ENCODE results near the gene TMEM131. TPM values are rescaled to one million over a fixed set of nuclear protein-coding genes. Genes with fewer than 3 reads are reported as not detected.

TMEM131 gene
- total RNA-seq, 1 donor, result 30.0 TPM

GRCh38 chr2:97948926-97949325, 46.8 kb downstream of the TMEM131 start:
- Histone ChIP-seq H3K27ac (ENCODE audit: low read depth, low read length) (no peak overlapping the region), H3K4me2 (ENCODE audit: insufficient read depth, low read length) (no peak overlapping the region), H3K36me3 (ENCODE audit: insufficient read depth, low read length) (no peaks in the 10 kb centered on the region), H3K27me3 (ENCODE audit: insufficient read depth, low read length) (no peaks in the 10 kb centered on the region), H2AFZ (ENCODE audit: low read length) (no peak overlapping the region), H3K4me1 (ENCODE audit: insufficient read depth, low read length) (peaks cover 25% of the 10 kb centered on the region), H3K79me2 (ENCODE audit: insufficient read depth, low read length) (peaks cover 89% of the 10 kb centered on the region), H3K9me3 (ENCODE audit: low read depth, low read length) (no peaks in the 10 kb centered on the region), H4K20me1 (ENCODE audit: insufficient read depth, low read length) (peaks cover 13% of the 10 kb centered on the region), H3K4me3 (ENCODE audit: insufficient read depth, low read length) (no peak overlapping the region)
- TF ChIP-seq CTCF (IDR thresholded peaks at IDR 0.05; ENCODE audit: extremely low read depth, low read depth, low read length), result no peak
- no peak for DNase-seq (ENCODE audit: insufficient read length, low spot score, missing footprints)

- H3K36me3 ChIP-seq (ENCODE audit: insufficient read depth, low read length), result no peaks in the 10 kb centered on the region
- H3K79me2 ChIP-seq (ENCODE audit: insufficient read depth, low read length), result peaks cover 77% of the 10 kb centered on the region
- H4K20me1 ChIP-seq (ENCODE audit: insufficient read depth, low read length), result peaks cover 10% of the 10 kb centered on the region
- no peak overlapping the region for H3K27ac ChIP-seq (ENCODE audit: low read depth, low read length)
- no peaks in the 10 kb centered on the region for H3K9me3 ChIP-seq (ENCODE audit: low read depth, low read length)
- TF ChIP-seq CTCF (IDR thresholded peaks at IDR 0.05; ENCODE audit: extremely low read depth, low read depth, low read length), result no peak
- H2AFZ ChIP-seq (ENCODE audit: low read length), result no peak overlapping the region
- no peaks in the 10 kb centered on the region for H3K27me3 ChIP-seq (ENCODE audit: insufficient read depth, low read length)
- H3K4me3 ChIP-seq (ENCODE audit: insufficient read depth, low read length), result no peak overlapping the region
- DNase-seq (ENCODE audit: insufficient read length, low spot score, missing footprints), result no peak
- no peak overlapping the region for H3K4me2 ChIP-seq (ENCODE audit: insufficient read depth, low read length)
- peaks cover 15% of the 10 kb centered on the region for H3K4me1 ChIP-seq (ENCODE audit: insufficient read depth, low read length)
Observed at GRCh38 chr2:97945791-97946190, 50.0 kb downstream of the TMEM131 start.

- no peak for TF ChIP-seq CTCF (IDR thresholded peaks at IDR 0.05; ENCODE audit: extremely low read depth, low read depth, low read length)
- Histone ChIP-seq H3K4me3 (ENCODE audit: insufficient read depth, low read length) (no peak overlapping the region), H3K9me3 (ENCODE audit: low read depth, low read length) (no peaks in the 10 kb centered on the region), H2AFZ (ENCODE audit: low read length) (no peak overlapping the region), H4K20me1 (ENCODE audit: insufficient read depth, low read length) (peaks cover 48% of the 10 kb centered on the region), H3K4me1 (ENCODE audit: insufficient read depth, low read length) (peaks cover 28% of the 10 kb centered on the region), H3K27ac (ENCODE audit: low read depth, low read length) (no peak overlapping the region), H3K36me3 (ENCODE audit: insufficient read depth, low read length) (no peaks in the 10 kb centered on the region), H3K4me2 (ENCODE audit: insufficient read depth, low read length) (no peak overlapping the region), H3K79me2 (ENCODE audit: insufficient read depth, low read length) (peaks cover 72% of the 10 kb centered on the region), H3K27me3 (ENCODE audit: insufficient read depth, low read length) (no peaks in the 10 kb centered on the region)
- DNase-seq (ENCODE audit: insufficient read length, low spot score, missing footprints), result no peak
Observed at GRCh38 chr2:97936881-97937280, 58.9 kb downstream of the TMEM131 start.

GRCh38 chr2:97936199-97936598, 59.5 kb downstream of the TMEM131 start:
- Histone ChIP-seq H3K79me2 (ENCODE audit: insufficient read depth, low read length) (peaks cover 74% of the 10 kb centered on the region), H3K27me3 (ENCODE audit: insufficient read depth, low read length) (no peaks in the 10 kb centered on the region), H2AFZ (ENCODE audit: low read length) (no peak overlapping the region), H4K20me1 (ENCODE audit: insufficient read depth, low read length) (peaks cover 54% of the 10 kb centered on the region), H3K4me2 (ENCODE audit: insufficient read depth, low read length) (no peak overlapping the region), H3K4me3 (ENCODE audit: insufficient read depth, low read length) (no peak overlapping the region), H3K4me1 (ENCODE audit: insufficient read depth, low read length) (peaks cover 28% of the 10 kb centered on the region), H3K9me3 (ENCODE audit: low read depth, low read length) (no peaks in the 10 kb centered on the region), H3K27ac (ENCODE audit: low read depth, low read length) (no peak overlapping the region), H3K36me3 (ENCODE audit: insufficient read depth, low read length) (no peaks in the 10 kb centered on the region)
- no peak for DNase-seq (ENCODE audit: insufficient read length, low spot score, missing footprints)
- no peak for TF ChIP-seq CTCF (IDR thresholded peaks at IDR 0.05; ENCODE audit: extremely low read depth, low read depth, low read length)

Measured in osteoblast (primary cell).